NCI-H748 (cell line): Measurements from ENCODE around the gene FGD1.

Experiments used
- DNase-seq: peaks from one replicate; lab custom pipeline; 2025; ENCODE audit not compliant: unreplicated experiment; lab: John Stamatoyannopoulos, UW

The FGD1 gene

GRCh38 chrX:54473993-54474859 is 21.8 kb downstream of the FGD1 start:
- no peak for DNase-seq

GRCh38 chrX:54470054-54470760 is 25.8 kb downstream of the FGD1 start:
- no peak for DNase-seq

- peak; percentile 6 for DNase-seq
These were observed 43.1 kb downstream of the FGD1 start for GRCh38 chrX:54452920-54453319.

- no peak for DNase-seq
These were observed 46.1 kb downstream of the FGD1 start for GRCh38 chrX:54449929-54450328.

GRCh38 chrX:54447461-54447860 is 48.6 kb downstream of the FGD1 start:
- no peak for DNase-seq

- no peak for DNase-seq
These were observed 50.0 kb downstream of the FGD1 start for GRCh38 chrX:54446084-54446483.

- no peak for DNase-seq
These were observed 51.3 kb downstream of the FGD1 start for GRCh38 chrX:54444752-54445151.

GRCh38 chrX:54442790-54443189 is 53.2 kb downstream of the FGD1 start:
- no peak for DNase-seq

GRCh38 chrX:54439960-54440871 is 55.8 kb downstream of the FGD1 start, which contains the start of gene TSR2:
Gene TSR2, plus strand, starts transcription at chrX:54440404. Its CDS starts 18 bp downstream, at chrX:54440422.
- DNase-seq, result peak; percentile 90

- no peak for DNase-seq
These were observed 60.9 kb downstream of the FGD1 start for GRCh38 chrX:54435121-54435520.

GRCh38 chrX:54430519-54430918 is 65.5 kb downstream of the FGD1 start:
- no peak for DNase-seq

- peak; percentile 49 for DNase-seq
These were observed 68.1 kb downstream of the FGD1 start for GRCh38 chrX:54427837-54428424.

- DNase-seq, result no peak
These were observed 72.7 kb downstream of the FGD1 start for GRCh38 chrX:54423161-54423888.

- no peak for DNase-seq
These were observed 73.9 kb downstream of the FGD1 start for GRCh38 chrX:54422168-54422567.

GRCh38 chrX:54419559-54420302 is 76.3 kb downstream of the FGD1 start:
- no peak for DNase-seq

GRCh38 chrX:54416965-54417364 is 79.1 kb downstream of the FGD1 start:
- no peak for DNase-seq

- no peak for DNase-seq
These were observed 80.3 kb downstream of the FGD1 start for GRCh38 chrX:54415534-54416350.

- no peak for DNase-seq
These were observed 82.3 kb downstream of the FGD1 start for GRCh38 chrX:54413753-54414152.

- DNase-seq, result no peak
These were observed 84.3 kb downstream of the FGD1 start for GRCh38 chrX:54411732-54412131.
